Smooth muscle cell of the brain vasculature (primary cell): Measurements from ENCODE around the gene B4GALT7.
"Not testable (repeated sequence)": the region's sequence is repeated elsewhere in the genome, so short reads cannot be mapped to it uniquely, and the experiment has no call there.

Experiments
- DNase-seq: peaks from one replicate; pipeline ENCODE4 v3.0.0-alpha.2; 2012; ENCODE audit warnings: low read depth, low spot score

The B4GALT7 gene, protein sequence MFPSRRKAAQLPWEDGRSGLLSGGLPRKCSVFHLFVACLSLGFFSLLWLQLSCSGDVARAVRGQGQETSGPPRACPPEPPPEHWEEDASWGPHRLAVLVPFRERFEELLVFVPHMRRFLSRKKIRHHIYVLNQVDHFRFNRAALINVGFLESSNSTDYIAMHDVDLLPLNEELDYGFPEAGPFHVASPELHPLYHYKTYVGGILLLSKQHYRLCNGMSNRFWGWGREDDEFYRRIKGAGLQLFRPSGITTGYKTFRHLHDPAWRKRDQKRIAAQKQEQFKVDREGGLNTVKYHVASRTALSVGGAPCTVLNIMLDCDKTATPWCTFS

DNA sequence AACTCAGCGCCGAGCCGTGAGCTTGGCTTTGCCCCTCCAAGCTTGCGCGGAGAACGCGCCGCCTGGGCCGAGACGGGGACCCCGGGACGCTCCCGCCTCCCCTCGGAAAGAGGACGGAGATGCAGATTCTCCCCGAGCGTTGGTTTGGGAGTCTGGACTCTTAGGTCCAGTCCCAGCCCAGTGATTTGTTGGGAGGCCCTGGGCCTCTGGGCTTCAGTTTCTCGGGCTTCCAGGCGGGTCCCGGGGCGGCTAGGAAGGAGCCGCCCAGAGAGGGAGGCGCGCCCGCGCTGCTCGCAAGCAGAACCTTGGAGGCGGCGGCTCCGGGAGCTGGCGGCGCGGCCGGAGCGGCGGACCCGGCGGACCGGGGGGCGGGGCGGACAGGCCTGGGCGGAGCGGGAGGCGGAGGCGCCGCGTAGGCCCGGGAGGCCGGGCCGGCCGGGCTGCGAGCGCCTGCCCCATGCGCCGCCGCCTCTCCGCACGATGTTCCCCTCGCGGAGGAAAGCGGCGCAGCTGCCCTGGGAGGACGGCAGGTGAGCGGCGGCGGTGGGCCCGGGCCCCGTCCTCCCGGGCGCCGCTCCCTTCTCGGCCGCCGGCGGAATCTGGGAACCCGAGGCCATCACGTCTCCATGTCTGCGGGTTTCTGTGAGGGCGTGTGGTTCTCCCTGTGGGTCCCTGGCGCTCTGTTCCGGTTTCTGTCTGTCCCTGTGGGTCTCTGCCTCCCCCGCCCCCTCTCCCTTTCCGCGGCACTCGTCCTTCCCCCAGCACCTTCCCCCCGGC is at the start of gene B4GALT7:
Gene B4GALT7, plus strand, starts transcription at position 402 of the 777 bp plus-strand sequence. Its CDS starts 79 bp downstream, at position 481.
- peak; percentile 46 for DNase-seq

DNA sequence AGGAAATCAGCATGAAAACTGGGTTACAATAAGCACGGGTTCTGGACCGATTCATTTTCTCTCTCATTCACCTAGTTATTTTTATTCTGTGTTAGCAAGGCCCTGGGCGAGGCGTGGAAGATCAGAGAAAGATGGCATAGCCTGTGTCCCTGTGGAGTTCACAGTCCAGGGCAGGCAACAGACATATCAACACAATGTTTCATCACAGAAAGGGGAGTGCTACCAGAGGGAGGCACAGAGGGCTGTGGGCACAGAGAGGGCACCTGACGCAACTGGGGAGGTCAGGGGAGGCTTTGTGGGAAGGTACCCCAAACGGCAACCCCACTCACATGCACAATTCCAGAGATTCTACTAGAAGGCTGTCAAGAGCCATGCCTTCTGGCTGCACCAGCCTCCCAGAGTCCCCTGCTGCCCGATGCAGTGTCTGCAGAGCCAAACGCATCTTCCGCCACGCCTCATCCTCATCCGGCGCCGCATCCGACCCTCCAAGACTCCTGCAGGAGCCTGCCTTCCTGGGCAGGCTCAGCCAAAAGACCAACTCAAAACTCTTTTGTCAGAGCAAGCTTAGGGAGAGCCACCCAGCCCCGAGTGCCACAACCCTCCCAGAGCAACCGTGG is 47.0 kb upstream of the B4GALT7 start:
- DNase-seq, result no peak

GRCh38 chr5:177553671-177554429 is 46.1 kb upstream of the B4GALT7 start:
- DNase-seq, result no peak

DNA sequence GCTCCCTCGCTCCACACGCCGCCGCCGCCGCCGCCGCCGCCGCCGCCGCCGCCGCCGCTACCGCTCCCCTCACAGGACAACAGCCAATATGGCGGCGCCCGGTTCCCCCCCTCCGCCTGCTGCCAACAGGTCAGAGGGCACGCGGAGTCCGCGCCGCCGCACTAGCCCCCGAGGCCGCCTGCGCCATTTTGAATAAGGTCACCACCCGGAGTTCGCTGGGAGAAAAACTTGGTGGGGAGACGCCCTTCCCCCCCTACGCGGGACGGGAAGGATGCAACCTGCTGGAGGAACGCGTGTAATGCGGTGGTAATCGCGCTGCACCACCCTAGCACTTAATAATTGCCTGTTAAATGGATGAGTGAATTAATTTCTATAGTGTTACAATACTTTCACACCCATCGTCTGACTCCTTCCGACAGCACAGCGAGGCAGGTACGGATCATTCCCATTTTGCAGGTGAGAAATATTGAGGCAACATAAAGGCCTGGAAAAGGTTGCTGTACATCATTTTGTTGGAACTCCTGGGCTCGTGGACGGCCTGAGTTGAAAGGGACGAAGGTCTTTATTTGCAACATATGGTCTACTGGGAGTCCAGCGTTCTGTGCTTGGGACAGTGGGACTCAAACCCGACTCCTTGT is 45.3 kb upstream of the B4GALT7 start, which contains the start of gene FAM193B:
Gene FAM193B, minus strand, starts transcription at position 90 of the 638 bp plus-strand sequence. CDS start 105 bp downstream, outside the sequence.
- DNase-seq, result peak; percentile 80

GRCh38 chr5:177555228-177555627 is 44.7 kb upstream of the B4GALT7 start:
- DNase-seq, result no peak

DNA sequence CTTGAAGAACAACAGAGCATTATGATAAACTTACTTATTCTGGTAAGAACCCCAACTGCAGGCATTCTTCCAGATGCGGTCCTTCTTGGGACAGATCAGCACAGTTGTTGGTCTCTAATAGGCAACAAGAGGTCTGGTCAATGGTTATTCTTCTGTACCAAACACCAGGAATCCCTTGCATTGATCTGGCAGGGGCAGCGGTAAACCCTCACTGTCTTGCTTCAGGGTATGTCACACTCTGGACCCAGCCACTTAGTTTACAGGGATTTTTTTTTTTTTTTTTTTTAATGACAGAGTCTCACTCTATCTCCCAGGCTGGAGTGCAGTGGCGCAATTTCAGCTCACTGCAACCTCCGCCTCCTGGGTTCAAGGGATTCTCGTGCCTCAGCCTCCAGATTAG is 44.3 kb upstream of the B4GALT7 start:
- DNase-seq, result no peak

GRCh38 chr5:177557041-177557647 is 42.8 kb upstream of the B4GALT7 start:
- no peak for DNase-seq

GRCh38 chr5:177557796-177558195 is 42.1 kb upstream of the B4GALT7 start:
- DNase-seq, result no peak

DNA sequence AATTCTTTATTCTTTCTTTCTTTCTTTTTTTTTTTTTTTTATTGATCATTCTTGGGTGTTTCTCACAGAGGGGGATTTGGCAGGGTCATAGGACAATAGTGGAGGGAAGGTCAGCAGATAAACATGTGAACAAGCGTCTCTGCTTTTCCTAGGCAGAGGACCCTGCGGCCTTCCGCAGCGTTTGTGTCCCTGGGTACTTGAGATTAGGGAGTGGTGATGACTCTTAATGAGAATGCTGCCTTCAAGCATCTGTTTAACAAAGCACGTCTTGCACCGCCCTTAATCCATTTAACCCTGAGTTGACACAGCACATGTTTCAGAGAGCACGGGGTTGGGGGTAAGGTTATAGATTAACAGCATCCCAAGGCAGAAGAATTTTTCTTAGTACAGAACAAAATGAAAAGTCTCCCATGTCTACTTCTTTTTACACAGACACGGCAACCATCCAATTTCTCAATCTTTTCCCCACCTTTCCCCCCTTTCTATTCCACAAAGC is 40.4 kb upstream of the B4GALT7 start:
- not testable (repeated sequence) for DNase-seq

DNA sequence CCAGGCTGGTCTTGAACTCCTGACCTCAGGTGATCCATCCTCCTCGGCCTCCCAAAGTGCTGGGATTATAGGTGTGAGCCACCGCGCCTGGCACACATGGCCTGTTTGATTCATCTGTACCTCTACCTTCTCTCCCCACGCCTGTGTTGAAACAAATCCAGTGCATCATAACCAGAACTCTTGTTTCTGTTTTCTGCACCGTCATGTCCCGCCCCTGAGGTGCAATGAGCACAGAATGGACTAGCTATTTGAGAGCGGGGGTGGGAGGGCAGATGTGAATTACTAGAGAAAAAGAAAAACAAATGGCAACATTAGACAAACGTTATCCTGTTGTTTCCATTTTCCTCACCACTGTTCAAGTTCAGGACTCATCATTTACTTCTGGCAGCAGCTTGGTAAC is 34.9 kb upstream of the B4GALT7 start:
- DNase-seq, result no peak

- no peak for DNase-seq
These were observed 31.6 kb upstream of the B4GALT7 start for GRCh38 chr5:177568326-177568725.

DNA sequence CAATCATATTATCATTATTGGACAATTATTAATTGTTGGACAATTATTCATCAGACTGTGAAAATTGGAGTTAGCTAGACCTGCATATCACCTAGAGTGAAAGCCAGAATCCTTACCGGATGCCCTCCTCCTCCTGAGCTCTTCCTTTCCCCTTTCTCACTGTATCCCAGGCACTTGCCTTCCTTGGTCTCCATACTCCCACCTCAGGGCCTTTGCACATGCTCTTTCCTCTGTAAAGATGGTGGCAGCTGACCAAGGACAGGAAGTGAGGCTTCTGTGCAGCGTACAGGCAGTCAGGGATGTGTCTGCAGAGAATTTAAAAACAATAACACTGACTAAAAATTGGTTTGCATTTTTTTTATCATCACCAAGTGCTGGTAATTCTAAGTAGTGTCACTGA is 30.0 kb upstream of the B4GALT7 start:
- no peak for DNase-seq

DNA sequence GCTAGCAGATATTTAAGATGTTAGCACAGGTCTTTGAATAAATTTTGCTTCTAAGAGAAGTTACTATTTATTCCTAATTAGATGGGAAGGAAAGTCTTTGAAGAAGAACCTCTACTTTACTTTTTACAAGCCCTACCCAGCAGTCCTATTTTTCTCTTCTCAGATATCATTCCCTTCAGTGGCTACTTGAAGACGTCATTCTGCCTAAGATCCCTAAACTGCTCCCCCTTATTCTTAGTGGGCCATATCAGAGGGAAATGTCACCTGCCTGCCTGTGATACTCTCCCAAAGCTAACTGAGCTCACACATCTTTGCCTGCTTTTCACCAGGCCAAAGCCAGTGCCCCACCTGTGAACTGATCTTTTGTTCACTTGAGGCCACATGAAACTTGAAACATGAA is 24.4 kb upstream of the B4GALT7 start:
- no peak for DNase-seq

- no peak for DNase-seq
These were observed 23.8 kb upstream of the B4GALT7 start for GRCh38 chr5:177576169-177576568.

GRCh38 chr5:177578316-177578715 is 21.6 kb upstream of the B4GALT7 start:
- DNase-seq, result no peak

GRCh38 chr5:177588413-177588909 is 11.5 kb upstream of the B4GALT7 start:
- DNase-seq, result no peak

- no peak for DNase-seq
These were observed 9.5 kb upstream of the B4GALT7 start for GRCh38 chr5:177590406-177590805.

- no peak for DNase-seq
These were observed 8.3 kb upstream of the B4GALT7 start for GRCh38 chr5:177591690-177592009.

- DNase-seq, result peak; percentile 54
These were observed 7.7 kb upstream of the B4GALT7 start, which contains the start of gene TMED9 for GRCh38 chr5:177592010-177592834. TMED9 (plus strand) TSS chr5:177592203; CDS start chr5:177592215, 12 bp downstream.
